ENCODE measurements around the gene MTHFD1.

The MTHFD1 gene

GRCh38 chr14:64488590-64489099 lies 100.5 kb downstream of the MTHFD1 start:
- no peak overlapping the region for H3K4me3 ChIP-seq (ENCODE audit: low read depth, low read length)

GRCh38 chr14:64491637-64492036 lies 103.5 kb downstream of the MTHFD1 start:
- no peak overlapping the region for H3K4me3 ChIP-seq (ENCODE audit: low read depth, low read length)

- H3K4me3 ChIP-seq (ENCODE audit: low read depth, low read length), result no peak overlapping the region
Observed at GRCh38 chr14:64493455-64493854, 105.3 kb downstream of the MTHFD1 start.

- no peak overlapping the region for H3K4me3 ChIP-seq (ENCODE audit: low read depth, low read length)
Observed at GRCh38 chr14:64495252-64495651, 107.1 kb downstream of the MTHFD1 start.

GRCh38 chr14:64496764-64497163 lies 108.6 kb downstream of the MTHFD1 start:
- H3K4me3 ChIP-seq (ENCODE audit: low read depth, low read length), result no peak overlapping the region

- H3K4me3 ChIP-seq (ENCODE audit: low read depth, low read length), result no peak overlapping the region
Observed at GRCh38 chr14:64500088-64500487, 111.9 kb downstream of the MTHFD1 start.

- no peak overlapping the region for H3K4me3 ChIP-seq (ENCODE audit: low read depth, low read length)
Observed at GRCh38 chr14:64501411-64502171, 113.4 kb downstream of the MTHFD1 start.

- H3K4me3 ChIP-seq (ENCODE audit: low read depth, low read length), result peak overlapping the region; percentile 86
Observed at GRCh38 chr14:64502456-64502855, 114.3 kb downstream of the MTHFD1 start.

GRCh38 chr14:64502887-64503433 lies 114.8 kb downstream of the MTHFD1 start:
- H3K4me3 ChIP-seq (ENCODE audit: low read depth, low read length), result peak overlapping the region; percentile 86

GRCh38 chr14:64503434-64504309 lies 115.5 kb downstream of the MTHFD1 start, which contains the start of gene ZBTB25:
TSS of gene ZBTB25 (minus strand) at chr14:64503838. CDS start at chr14:64490533, 13,305 bp downstream.
- H3K4me3 ChIP-seq (ENCODE audit: low read depth, low read length), result peak within 1 kb of the TSS; percentile 86

GRCh38 chr14:64504310-64504896 lies 116.2 kb downstream of the MTHFD1 start, which contains the start of gene ZBTB1:
TSS of gene ZBTB1 (plus strand) at chr14:64504770. CDS start at chr14:64521505, 16,735 bp downstream.
- peak within 1 kb of the TSS; percentile 86 for H3K4me3 ChIP-seq (ENCODE audit: low read depth, low read length)

- H3K4me3 ChIP-seq (ENCODE audit: low read depth, low read length), result peak overlapping the region; percentile 86
Observed at GRCh38 chr14:64504897-64505794, 117.0 kb downstream of the MTHFD1 start.

GRCh38 chr14:64506721-64507120 lies 118.6 kb downstream of the MTHFD1 start:
- no peak overlapping the region for H3K4me3 ChIP-seq (ENCODE audit: low read depth, low read length)

GRCh38 chr14:64507376-64508156 lies 119.4 kb downstream of the MTHFD1 start:
- H3K4me3 ChIP-seq (ENCODE audit: low read depth, low read length), result no peak overlapping the region

- H3K4me3 ChIP-seq (ENCODE audit: low read depth, low read length), result no peak overlapping the region
Observed at GRCh38 chr14:64508215-64508776, 120.1 kb downstream of the MTHFD1 start.

GRCh38 chr14:64509036-64509435 lies 120.9 kb downstream of the MTHFD1 start:
- H3K4me3 ChIP-seq (ENCODE audit: low read depth, low read length), result no peak overlapping the region
